Measurements from ENCODE around the gene CAMLG.
"Not testable (repeated sequence)": the region's sequence is repeated elsewhere in the genome, so short reads cannot be mapped to it uniquely, and the experiment has no call there.

The CAMLG gene

GRCh38 chr5:134738133-134738962 is at the start of gene CAMLG:
Gene CAMLG, plus strand, starts transcription at chr5:134738548. Its CDS starts 73 bp downstream, at chr5:134738621.
- DNase-seq = peak; percentile 95

GRCh38 chr5:134690144-134690543 is 48.2 kb upstream of the CAMLG start:
- not testable (repeated sequence) for DNase-seq

GRCh38 chr5:134692722-134693121 is 45.6 kb upstream of the CAMLG start:
- no peak for DNase-seq

GRCh38 chr5:134708301-134708700 is 30.0 kb upstream of the CAMLG start:
- DNase-seq = no peak

GRCh38 chr5:134714120-134714519 is 24.2 kb upstream of the CAMLG start:
- no peak for DNase-seq

- DNase-seq = no peak
These were observed 23.8 kb upstream of the CAMLG start for GRCh38 chr5:134714541-134714940.

GRCh38 chr5:134715466-134715865 is 22.9 kb upstream of the CAMLG start:
- not testable (repeated sequence) for DNase-seq

- DNase-seq = no peak
These were observed 13.5 kb upstream of the CAMLG start for GRCh38 chr5:134724872-134725271.

- no peak for DNase-seq
These were observed 5.5 kb upstream of the CAMLG start for GRCh38 chr5:134732819-134733218.

- no peak for DNase-seq
These were observed 3.1 kb upstream of the CAMLG start for GRCh38 chr5:134735243-134735642.

GRCh38 chr5:134736173-134736812 is 2.1 kb upstream of the CAMLG start:
- no peak for DNase-seq

- no peak for DNase-seq
These were observed 764 bp downstream of the CAMLG start for GRCh38 chr5:134738963-134739661.

- DNase-seq = no peak
These were observed 2.7 kb downstream of the CAMLG start for GRCh38 chr5:134741052-134741451.

- no peak for DNase-seq
These were observed 3.8 kb downstream of the CAMLG start for GRCh38 chr5:134742134-134742533.

GRCh38 chr5:134749415-134749814 is 11.1 kb downstream of the CAMLG start:
- no peak for DNase-seq

GRCh38 chr5:134758176-134758503 is 19.8 kb downstream of the CAMLG start:
- DNase-seq = no peak

- DNase-seq = peak; percentile 94
These were observed 20.4 kb downstream of the CAMLG start, which contains the start of gene DDX46 for GRCh38 chr5:134758504-134759341. Gene DDX46, plus strand, starts transcription at chr5:134758779. Its CDS starts 160 bp downstream, at chr5:134758939.

- not testable (repeated sequence) for DNase-seq
These were observed 29.4 kb downstream of the CAMLG start for GRCh38 chr5:134767528-134768291.

GRCh38 chr5:134769206-134769605 is 30.9 kb downstream of the CAMLG start:
- no peak for DNase-seq

- no peak for DNase-seq
These were observed 34.2 kb downstream of the CAMLG start for GRCh38 chr5:134772461-134773125.

GRCh38 chr5:134777366-134777765 is 39.0 kb downstream of the CAMLG start:
- no peak for DNase-seq

Measured in stimulated activated CD4-positive, alpha-beta T cell treated with anti-CD3 and anti-CD28 coated beads, Interleukin-12 subunit alpha, Interleukin-12 subunit beta, amount 100 ng/mL, for 4 hours (primary cell).